ENCODE results near the gene EPC1. TPM values are rescaled to one million over a fixed set of nuclear protein-coding genes. Genes with fewer than 3 reads are reported as not detected.

EPC1 gene
- total and polyA plus RNA-seq, 11 donors, result 10.9 to 26.3 (median 16.2) TPM

DNA sequence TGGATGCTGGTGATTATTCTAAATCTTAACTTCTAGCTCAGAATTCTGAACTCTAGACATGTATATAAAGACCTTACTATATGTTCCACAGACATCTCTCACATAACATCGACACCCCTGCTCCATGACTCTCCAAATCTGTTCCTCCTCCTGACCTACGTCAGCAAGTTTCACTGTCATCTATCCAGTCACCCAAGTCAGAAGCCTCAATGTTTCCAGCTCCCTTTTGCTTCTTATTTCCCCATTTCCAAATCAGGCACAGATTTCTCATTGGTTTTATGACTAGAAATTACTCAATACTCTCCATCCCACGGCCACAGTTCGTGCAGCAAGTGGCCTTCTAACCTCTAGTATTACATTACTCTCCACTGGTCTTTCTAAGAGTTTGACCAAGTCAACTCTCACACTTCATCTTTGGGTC is 28.5 kb downstream of the EPC1 start:
- TF ChIP-seq, protein P1, sequence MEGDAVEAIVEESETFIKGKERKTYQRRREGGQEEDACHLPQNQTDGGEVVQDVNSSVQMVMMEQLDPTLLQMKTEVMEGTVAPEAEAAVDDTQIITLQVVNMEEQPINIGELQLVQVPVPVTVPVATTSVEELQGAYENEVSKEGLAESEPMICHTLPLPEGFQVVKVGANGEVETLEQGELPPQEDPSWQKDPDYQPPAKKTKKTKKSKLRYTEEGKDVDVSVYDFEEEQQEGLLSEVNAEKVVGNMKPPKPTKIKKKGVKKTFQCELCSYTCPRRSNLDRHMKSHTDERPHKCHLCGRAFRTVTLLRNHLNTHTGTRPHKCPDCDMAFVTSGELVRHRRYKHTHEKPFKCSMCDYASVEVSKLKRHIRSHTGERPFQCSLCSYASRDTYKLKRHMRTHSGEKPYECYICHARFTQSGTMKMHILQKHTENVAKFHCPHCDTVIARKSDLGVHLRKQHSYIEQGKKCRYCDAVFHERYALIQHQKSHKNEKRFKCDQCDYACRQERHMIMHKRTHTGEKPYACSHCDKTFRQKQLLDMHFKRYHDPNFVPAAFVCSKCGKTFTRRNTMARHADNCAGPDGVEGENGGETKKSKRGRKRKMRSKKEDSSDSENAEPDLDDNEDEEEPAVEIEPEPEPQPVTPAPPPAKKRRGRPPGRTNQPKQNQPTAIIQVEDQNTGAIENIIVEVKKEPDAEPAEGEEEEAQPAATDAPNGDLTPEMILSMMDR (IDR thresholded peaks at IDR 0.05), result no peak
- no peak for TF ChIP-seq POLR2A (IDR thresholded peaks at IDR 0.05)
- Histone ChIP-seq H3K4me1 (peaks cover 17 to 92% (median 67%) of the 10 kb centered on the region in 12 donors), H3K4me3 (no peak overlapping the region), H3K9me3 (no peaks in the 10 kb centered on the region), H3K27me3 (no peaks in the 10 kb centered on the region), H3K36me3 (peaks cover 0 to 7% (median 0%) of the 10 kb centered on the region in 9 donors), H3K27ac (no peak overlapping the region)
- intact Hi-C loops (cut with DNase I), result no loop called here
- WGBS, 4 donors, result 65 to 77% (median 72%) methylated on average over 4 of the region's 4 CpGs
- peak in 3 of 4 donors; percentile 50 to 69 (median 50) for ATAC-seq
- no peak for DNase-seq

DNA sequence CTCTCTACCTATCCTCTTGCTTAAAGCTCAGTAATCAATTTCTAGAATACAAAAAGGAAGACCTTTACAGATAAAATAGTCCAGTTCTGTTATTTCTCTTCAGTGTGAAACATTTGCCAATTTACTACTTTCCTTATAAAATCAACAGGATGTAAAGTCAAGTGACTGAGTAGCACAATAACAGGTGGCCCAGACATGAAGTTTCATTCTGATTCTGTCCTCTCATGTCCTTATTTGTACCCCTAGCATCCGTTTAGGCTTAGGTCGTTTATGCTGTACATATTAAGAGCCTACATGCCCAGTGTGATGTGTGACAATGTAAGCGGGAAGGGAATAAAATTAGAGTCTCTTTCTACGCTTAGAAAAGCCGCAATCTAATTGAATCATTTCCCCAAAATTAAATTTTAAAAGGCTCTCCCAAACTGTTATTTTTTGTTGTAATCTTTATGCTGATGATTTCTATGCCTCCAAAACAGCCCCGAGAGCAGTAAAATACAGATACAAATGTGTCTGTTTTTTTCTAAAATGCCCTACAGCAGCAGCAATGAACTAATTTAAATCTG is 29.1 kb downstream of the EPC1 start:
- Histone ChIP-seq H3K27ac (peak overlapping the region in 1 of 12 donors; percentile 39), H3K4me3 (no peak overlapping the region), H3K27me3 (no peaks in the 10 kb centered on the region), H3K36me3 (peaks cover 0 to 7% (median 0%) of the 10 kb centered on the region in 9 donors), H3K4me1 (peaks cover 17 to 96% (median 71%) of the 10 kb centered on the region in 12 donors), H3K9me3 (no peaks in the 10 kb centered on the region)
- TF ChIP-seq POLR2A (IDR thresholded peaks at IDR 0.05), result no peak
- TF ChIP-seq, protein P1 (IDR thresholded peaks at IDR 0.05), result no peak
- DNase-seq, result no peak
- no peak for ATAC-seq
- intact Hi-C loops (cut with DNase I), result no loop called here
- WGBS, 4 donors, result 45 to 57% (median 52%) methylated on average over 6 of the region's 6 CpGs

DNA sequence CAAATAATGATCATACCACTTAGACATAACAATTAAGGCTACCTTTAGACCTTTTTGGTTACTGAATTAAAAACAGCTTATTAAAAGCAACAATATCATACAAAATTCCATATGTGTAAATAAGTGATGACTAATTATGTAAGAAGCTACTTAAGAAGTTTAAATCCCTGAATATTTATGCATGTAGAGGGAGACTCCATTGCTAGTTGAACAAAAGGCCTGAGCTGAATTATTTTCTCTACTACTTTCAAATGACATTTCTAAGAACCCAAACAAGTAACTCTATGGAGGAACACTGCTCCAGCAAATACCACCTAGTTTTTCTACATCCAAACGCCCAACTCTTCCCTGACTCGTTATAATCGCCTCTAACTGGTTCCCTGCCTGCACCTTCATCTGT is 31.5 kb downstream of the EPC1 start:
- Histone ChIP-seq H3K36me3 (peaks cover 0 to 7% (median 0%) of the 10 kb centered on the region in 9 donors), H3K27ac (no peak overlapping the region), H3K27me3 (no peaks in the 10 kb centered on the region), H3K9me3 (no peaks in the 10 kb centered on the region), H3K4me3 (no peak overlapping the region), H3K4me1 (peaks cover 24 to 93% (median 83%) of the 10 kb centered on the region in 12 donors)
- no peak for DNase-seq
- ATAC-seq, result no peak
- intact Hi-C loops (cut with DNase I), result no loop called here
- TF ChIP-seq, protein P1 (IDR thresholded peaks at IDR 0.05), result no peak
- no peak for TF ChIP-seq POLR2A (IDR thresholded peaks at IDR 0.05)
- 54 to 63% (median 63%) methylated on average over 3 of the region's 3 CpGs for WGBS, 4 donors

DNA sequence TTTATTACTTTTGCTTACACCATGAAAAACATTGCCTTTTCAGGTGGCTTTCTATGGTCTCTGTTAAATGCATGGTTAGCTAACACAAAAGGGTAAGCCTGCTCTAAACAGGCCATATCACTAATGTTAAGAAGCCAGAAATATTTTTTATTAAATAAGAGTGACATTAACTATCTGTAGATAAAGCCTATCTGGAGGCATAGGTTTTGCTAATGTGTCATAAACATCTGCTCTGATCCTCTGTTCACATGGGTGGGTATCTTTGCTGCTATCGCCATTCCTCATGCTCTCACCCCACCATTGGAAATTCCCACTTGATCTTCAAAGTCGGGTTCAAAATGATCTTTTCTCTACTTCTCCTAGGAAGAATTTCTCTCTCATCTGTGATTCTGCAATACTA is 32.4 kb downstream of the EPC1 start:
- 65 to 82% (median 76%) methylated on average over 2 of the region's 2 CpGs for WGBS, 4 donors

More for the DNA sequence above, 32.4 kb downstream of the EPC1 start:
- TF ChIP-seq, protein P1 (IDR thresholded peaks at IDR 0.05), result no peak
- no peak for TF ChIP-seq POLR2A (IDR thresholded peaks at IDR 0.05)
- H3K36me3 ChIP-seq, result peaks cover 0 to 7% (median 0%) of the 10 kb centered on the region in 9 donors
- H3K27ac ChIP-seq, result no peak overlapping the region
- no peak overlapping the region for H3K4me3 ChIP-seq
- peaks cover 20 to 89% (median 79%) of the 10 kb centered on the region in 12 donors for H3K4me1 ChIP-seq
- intact Hi-C loops (cut with DNase I), result loop anchor here in 1 of 10 donors (5.0 kb wide), 1 partner anchor 33 kb away; the partner anchor contains the start of gene EPC1
- DNase-seq (no peak), ATAC-seq (no peak)
- H3K9me3 ChIP-seq, result no peaks in the 10 kb centered on the region
- no peaks in the 10 kb centered on the region for H3K27me3 ChIP-seq
